Astrocyte (in vitro differentiated cells and primary cell): Measurements from ENCODE around the gene EN1.

Experiments
- EZH2 ChIP-seq: IDR thresholded peaks from 2 replicates; pipeline ENCODE4 v1.6.1; 2012; ENCODE audit warnings: mild to moderate bottlenecking, low read length, inconsistent platforms; ENCODE audit not compliant: insufficient read depth
- TF ChIP-seq, protein P1 (sequence below): IDR thresholded peaks from 2 replicates; pipeline ENCODE4 v1.5.1; 2011; ENCODE audit warnings: low read depth, mild to moderate bottlenecking, inconsistent platforms, low read length, moderate library complexity; ENCODE audit not compliant: insufficient read depth

- TF ChIP-seq, protein P1, sequence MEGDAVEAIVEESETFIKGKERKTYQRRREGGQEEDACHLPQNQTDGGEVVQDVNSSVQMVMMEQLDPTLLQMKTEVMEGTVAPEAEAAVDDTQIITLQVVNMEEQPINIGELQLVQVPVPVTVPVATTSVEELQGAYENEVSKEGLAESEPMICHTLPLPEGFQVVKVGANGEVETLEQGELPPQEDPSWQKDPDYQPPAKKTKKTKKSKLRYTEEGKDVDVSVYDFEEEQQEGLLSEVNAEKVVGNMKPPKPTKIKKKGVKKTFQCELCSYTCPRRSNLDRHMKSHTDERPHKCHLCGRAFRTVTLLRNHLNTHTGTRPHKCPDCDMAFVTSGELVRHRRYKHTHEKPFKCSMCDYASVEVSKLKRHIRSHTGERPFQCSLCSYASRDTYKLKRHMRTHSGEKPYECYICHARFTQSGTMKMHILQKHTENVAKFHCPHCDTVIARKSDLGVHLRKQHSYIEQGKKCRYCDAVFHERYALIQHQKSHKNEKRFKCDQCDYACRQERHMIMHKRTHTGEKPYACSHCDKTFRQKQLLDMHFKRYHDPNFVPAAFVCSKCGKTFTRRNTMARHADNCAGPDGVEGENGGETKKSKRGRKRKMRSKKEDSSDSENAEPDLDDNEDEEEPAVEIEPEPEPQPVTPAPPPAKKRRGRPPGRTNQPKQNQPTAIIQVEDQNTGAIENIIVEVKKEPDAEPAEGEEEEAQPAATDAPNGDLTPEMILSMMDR, result no peak
- peak; percentile 75 for TF ChIP-seq EZH2
These were observed 2.9 kb upstream of the EN1 start for GRCh38 chr2:118850168-118850900.
